K562 (cell line): ENCODE data around the gene GLG1. TPM values are rescaled to one million over a fixed set of nuclear protein-coding genes. Genes with fewer than 3 reads are reported as not detected.

Source experiments
- ATAC-seq: fragments of 200-7000 bp; cut with Tn5 transposase; 3 replicates; pipeline ENCODE4 v1.9.1; 2020; ENCODE audit warnings: moderate library complexity
- BruUV-seq: library from RNA; stranded (reverse); fragments of 400-500 nt; replicated peaks from 2 replicates; lab custom pipeline; 2021; lab: Mats Ljungman, UMichigan
- CTCF ChIA-PET: fragments of 300-600 bp; formaldehyde crosslinking; extraction: SDS; loops from one replicate; lab custom pipeline; 2021; ENCODE audit warnings: low intra/inter-chr PET ratio; lab: Yijun Ruan, JAX
- POLR2A ChIA-PET: fragments of 300-600, 350-650 bp; sonication (Branson Sonifier 250); formaldehyde crosslinking; extraction: SDS; loops from one replicate; lab custom pipeline; 2021; ENCODE audit warnings: antibody characterized with exemption, inconsistent platforms; lab: Yijun Ruan, JAX
- DNase-seq, 4 experiments: peaks; one replicate each; pipeline versions ENCODE4 v3.0.0 to v3.0.0-alpha.2; 2011 to 2018; ENCODE audit warnings: low spot score in 3 of 4, mixed read lengths in 3 of 4; ENCODE audit errors: extremely low read depth in 1 of 4
- FAIRE-seq: peaks from 2 replicates; lab custom pipeline; 2011; peaks lifted over from hg19 to GRCh38; lab: Jason Lieb, UNC
- H2AFZ ChIP-seq: 2 replicates; pipeline ENCODE4 v1.6.0; 2011; ENCODE audit warnings: low read depth, low read length, control low read depth, inconsistent platforms
- H3K27ac ChIP-seq: fragments of 200-600 bp; 3 replicates; pipeline ENCODE4 v1.8.0; 2011; ENCODE audit warnings: low read depth, mild to moderate bottlenecking, control low read depth, inconsistent platforms, low read length, moderate library complexity, mixed read lengths; ENCODE audit errors: extremely low read depth
- H3K27me3 ChIP-seq, 2 experiments: fragments of 300-600 bp in 1 of 2; 2 replicates in 1 of 2; 3 replicates in 1 of 2; pipeline versions ENCODE4 v1.6.0 to v1.8.0; 2011; ENCODE audit warnings: inconsistent platforms in 2 of 2, low read length in 2 of 2, mild to moderate bottlenecking in 1 of 2, mixed read lengths in 1 of 2, moderate library complexity in 1 of 2; ENCODE audit not compliant: control insufficient read depth in 2 of 2, insufficient read depth in 2 of 2
- H3K36me3 ChIP-seq: fragments of 300-600 bp; 3 replicates; pipeline ENCODE4 v1.8.0; 2011; ENCODE audit warnings: mild to moderate bottlenecking, low read length, inconsistent platforms; ENCODE audit not compliant: control insufficient read depth, insufficient read depth
- H3K4me1 ChIP-seq, 2 experiments: fragments of 200-600 bp in 1 of 2; replicated peaks in 1 of 2; 2 replicates in 1 of 2; 3 replicates in 1 of 2; pipeline versions ENCODE4 v1.5.1 to v1.8.0; 2011; ENCODE audit warnings: inconsistent platforms in 2 of 2, low read length in 2 of 2, mild to moderate bottlenecking in 1 of 2, mixed read lengths in 1 of 2, moderate library complexity in 1 of 2; ENCODE audit not compliant: control insufficient read depth in 2 of 2, insufficient read depth in 2 of 2
- H3K4me2 ChIP-seq: 2 replicates; pipeline ENCODE4 v1.6.1; 2011; ENCODE audit warnings: low read length, control low read depth, inconsistent platforms, mixed read lengths; ENCODE audit not compliant: insufficient read depth
- H3K4me3 ChIP-seq: fragments of 200-600 bp; sonication (generic), shearing (Covaris generic); 2 replicates; pipeline ENCODE4 v1.5.1; 2016; ENCODE audit warnings: control low read depth, inconsistent platforms
- H3K79me2 ChIP-seq: fragments of 200-600 bp; 3 replicates; pipeline ENCODE4 v1.8.0; 2011; ENCODE audit warnings: low read length, inconsistent platforms; ENCODE audit not compliant: control insufficient read depth, insufficient read depth
- H3K9ac ChIP-seq, 2 experiments: 2 replicates each; pipeline versions ENCODE4 v1.6.0 to v1.6.1; 2011; ENCODE audit warnings: low read depth in 2 of 2, low read length in 2 of 2, control low read depth in 1 of 2, inconsistent platforms in 1 of 2, mild to moderate bottlenecking in 1 of 2, mixed read lengths in 1 of 2; ENCODE audit not compliant: insufficient read depth in 1 of 2
- H3K9me1 ChIP-seq: one replicate; pipeline ENCODE4 v1.6.0; 2011; ENCODE audit warnings: inconsistent platforms, mild to moderate bottlenecking, low read length, moderate library complexity; ENCODE audit not compliant: control insufficient read depth, insufficient read depth
- H3K9me3 ChIP-seq: replicated peaks from 2 replicates; pipeline ENCODE4 v1.5.1; 2011; ENCODE audit warnings: low read depth, low read length, inconsistent platforms; ENCODE audit not compliant: control insufficient read depth, insufficient read depth
- H4K20me1 ChIP-seq: replicated peaks from 2 replicates; pipeline ENCODE4 v1.6.1; 2011; ENCODE audit warnings: low read length, inconsistent platforms, mixed read lengths; ENCODE audit not compliant: control insufficient read depth, insufficient read depth
- DNMT1 ChIP-seq: fragments of 450-650 bp; IDR thresholded peaks from 2 replicates; pipeline ENCODE4 v1.6.1; 2016; ENCODE audit warnings: antibody characterized with exemption, mild to moderate bottlenecking
- PRDM10 ChIP-seq: fragments of 450-650 bp; IDR thresholded peaks from 2 replicates; pipeline ENCODE4 v1.6.1; 2018; ENCODE audit not compliant: partially characterized antibody
- REST ChIP-seq, 2 experiments: fragments of 450-650 bp; formaldehyde crosslinking in 1 of 2; IDR thresholded peaks; 2 replicates each; pipeline versions ENCODE4 v1.4.0 to v1.6.1; 2014 to 2020; ENCODE audit warnings: mild to moderate bottlenecking in 2 of 2, borderline replicate concordance in 1 of 2, low read depth in 1 of 2
- ZNF3 ChIP-seq: fragments of 250-450 bp; sonication (Bioruptor Pico); IDR thresholded peaks from 2 replicates; pipeline ENCODE4 v1.5.0; 2021; ENCODE audit warnings: mild to moderate bottlenecking, moderate library complexity
- ZNF639 ChIP-seq, 2 experiments: fragments of 200-800 bp in 1 of 2; sonication (Bioruptor generic) in 1 of 2; sonication (generic) in 1 of 2; formaldehyde crosslinking in 1 of 2; IDR thresholded peaks in 1 of 2; conservative IDR thresholded peaks in 1 of 2; 2 replicates each; pipeline versions ENCODE4 v1.5.0 to v1.6.1; 2016 to 2020; ENCODE audit warnings: missing compliant biosample characterization in 1 of 2, missing genetic modification characterization in 1 of 2, missing genetic modification reagents in 1 of 2
- WGBS: fragments of 100-300 bp; shearing (Covaris generic); methylation state at CpG from one replicate; pipeline ENCODE4 v1.1.6; 2016; ENCODE audit warnings: low coverage, mixed read lengths; ENCODE audit not compliant: insufficient coverage; ENCODE audit errors: missing lambda C conversion rate; 5-methylcytosine and 5-hydroxymethylcytosine counted together
- in situ Hi-C: fragments of 300-500 bp; cut with MboI; formaldehyde crosslinking; loops from 4 replicates; pipeline ENCODE4 v1.15.0; 2018; ENCODE audit warnings: inconsistent platforms, mixed read lengths
- intact Hi-C: fragments of 100-400 bp; cut with micrococcal nuclease; formaldehyde crosslinking; loops from 2 replicates; pipeline ENCODE4 v1.14.2; 2022
- polyA plus RNA-seq, 8 experiments: library from polyadenylated mRNA; depleted of rRNA in 4 of 8; stranded (reverse) in 5 of 8; unstranded in 3 of 8; fragments of >200 nt; fragmentation: Nextera tagmentation in 2 of 8; fragmentation: Illumina TruSeq in 1 of 8; extraction: Ambion mirVana in 2 of 8; extraction: Trizol in 1 of 8; gene quantifications; 2 replicates each; pipeline versions ENCODE4 v1.2.1 to v1.2.3, GENCODE V29; 2011 to 2014; ENCODE audit warnings: inconsistent platforms in 1 of 8, missing spikeins in 1 of 8
- total RNA-seq, 7 experiments: library from RNA; depleted of rRNA in 6 of 7; stranded (reverse); fragments of >200 nt in 6 of 7; fragmentation: Illumina TruSeq in 2 of 7; extraction: Trizol in 2 of 7; gene quantifications; 2 replicates each; pipeline versions ENCODE4 v1.2.1 to v1.2.3, GENCODE V29; 2011 to 2021; ENCODE audit warnings: low replicate concordance in 1 of 7

GLG1 gene
- total and polyA plus RNA-seq, 9 of the 15 experiments (the other 6 are each of a cell fraction or from before 2014, with no cell fraction given) = 6.2 to 36.0 (median 23.6) TPM

GRCh38 chr16:74500907-74501306, 106.0 kb downstream of the GLG1 start:
- in situ Hi-C loops (no loop called here), intact Hi-C loops (no loop called here)
- FAIRE-seq (no peak), DNase-seq (no peak), ATAC-seq (no peak)
- Histone ChIP-seq H3K9ac (no peak overlapping the region), H3K79me2 (no peaks in the 10 kb centered on the region), H3K27ac (no peak overlapping the region), H3K9me1 (no peaks in the 10 kb centered on the region), H3K9me3 (no peaks in the 10 kb centered on the region), H3K27me3 (no peaks in the 10 kb centered on the region), H2AFZ (no peak overlapping the region), H3K4me1 (no peaks in the 10 kb centered on the region), H3K4me2 (no peak overlapping the region), H4K20me1 (no peaks in the 10 kb centered on the region), H3K4me3 (no peak overlapping the region), H3K36me3 (peaks cover 23% of the 10 kb centered on the region; the same call in 1 of the 3 replicates)
- 91% methylated on average over 3 of the region's 3 CpGs for WGBS
- CTCF ChIA-PET = no interaction called here
- POLR2A ChIA-PET = interaction anchor here (1.0 kb wide), 1 partner anchor 23 kb away, joined by 5 read pairs; no protein-coding TSS in a partner anchor
- TF ChIP-seq ZNF639 (CRISPR knock-in tag; conservative IDR thresholded peaks at IDR 0.05 in 1 of 2, IDR thresholded peaks at IDR 0.05 in 1 of 2) (no peak), REST (IDR thresholded peaks at IDR 0.05; ENCODE audit: borderline replicate concordance) (no peak), REST (CRISPR knock-in tag; IDR thresholded peaks at IDR 0.05; ENCODE audit: low read depth) (no peak), PRDM10 (no peak), ZNF3 (CRISPR knock-in tag) (no peak), DNMT1 (no peak)
- BruUV-seq = no TSS peak
